ENCODE measurements around the gene GTPBP4.
"Not testable (repeated sequence)": the region's sequence is repeated elsewhere in the genome, so short reads cannot be mapped to it uniquely, and the experiment has no call there.

The GTPBP4 gene

DNA sequence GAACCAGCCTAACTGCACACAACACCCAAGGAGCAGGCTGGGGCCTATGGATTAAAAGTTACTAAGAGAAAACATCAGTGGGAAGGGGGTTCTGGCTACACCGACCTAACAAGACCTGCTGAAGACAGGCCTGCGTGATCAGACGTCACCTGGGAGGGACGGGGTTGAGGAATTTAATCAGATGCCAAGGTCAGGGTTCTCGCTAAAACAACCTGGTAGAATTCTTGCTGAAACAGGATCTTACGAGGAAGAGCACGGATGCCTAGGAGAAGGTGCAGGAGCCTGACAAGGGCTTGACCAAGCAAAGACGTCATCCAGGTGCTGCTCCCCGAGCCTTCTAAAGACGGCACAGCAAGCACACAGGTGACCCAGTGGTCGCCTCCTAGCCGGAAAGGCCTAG is 35.9 kb downstream of the GTPBP4 start:
- no peak for DNase-seq (ENCODE audit: low read depth, low spot score)

DNA sequence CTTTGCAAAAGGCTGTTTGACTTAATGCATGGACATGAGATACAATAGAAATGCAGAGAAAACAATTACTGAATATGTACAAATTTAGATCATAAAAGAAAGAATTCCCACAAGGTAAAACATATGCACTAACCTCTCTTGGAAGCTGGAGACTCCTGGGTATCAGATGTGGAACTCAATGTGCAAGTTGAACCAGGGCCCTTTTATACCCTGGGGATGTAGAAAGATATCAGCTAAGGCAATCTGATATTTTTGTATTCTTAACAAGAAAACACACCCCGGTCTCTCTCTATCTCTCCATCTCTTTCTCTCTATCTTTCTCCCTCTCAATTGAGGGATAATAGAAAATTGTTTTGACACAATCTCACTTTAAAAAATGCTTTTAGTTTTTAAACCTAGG is 37.4 kb downstream of the GTPBP4 start, which contains the start of gene IDI2:
TSS of gene IDI2 (minus strand) at position 177 of the 400 bp plus-strand sequence. CDS start 1,136 bp downstream, outside the sequence.
- no peak for DNase-seq (ENCODE audit: low read depth, low spot score)

DNA sequence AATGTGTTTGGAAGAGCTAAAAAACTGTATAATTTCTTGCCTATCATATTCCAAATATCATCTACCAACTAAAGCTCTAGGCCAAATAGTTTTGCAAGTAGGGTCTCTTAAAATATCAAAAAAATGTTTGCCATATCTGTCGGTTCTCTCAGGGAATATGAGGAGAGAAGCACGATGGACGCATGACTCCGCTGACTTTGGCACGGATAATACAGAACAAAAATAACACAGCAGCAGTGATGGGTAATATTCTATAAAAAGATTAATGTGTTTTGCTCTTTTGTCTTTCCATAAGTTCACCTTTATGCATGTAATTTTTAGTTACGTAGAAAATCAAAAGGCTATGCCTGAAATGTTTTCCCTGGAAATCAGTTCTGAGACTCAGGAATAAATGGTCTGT is 38.3 kb downstream of the GTPBP4 start:
- DNase-seq (ENCODE audit: low read depth, low spot score) = no peak

DNA sequence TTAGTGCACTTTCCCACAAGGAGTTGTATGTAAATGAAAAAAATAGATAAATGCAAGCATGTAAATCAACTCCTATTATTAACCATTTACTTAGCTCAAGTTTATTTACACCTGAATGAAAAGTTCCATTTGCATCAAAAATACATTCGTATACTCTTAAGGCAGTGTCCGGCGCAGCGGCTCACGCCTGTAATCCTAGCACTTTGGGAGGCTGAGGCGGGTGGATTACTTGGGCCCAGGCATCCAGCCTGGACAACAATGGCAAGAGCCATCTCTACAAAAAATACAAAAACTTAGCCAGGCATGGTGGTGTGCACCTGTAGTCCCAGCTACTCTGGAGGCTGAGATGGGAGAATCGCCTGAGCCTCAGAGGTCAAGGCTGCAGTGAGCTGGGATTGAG is 41.6 kb downstream of the GTPBP4 start:
- DNase-seq (ENCODE audit: low read depth, low spot score) = no peak

DNA sequence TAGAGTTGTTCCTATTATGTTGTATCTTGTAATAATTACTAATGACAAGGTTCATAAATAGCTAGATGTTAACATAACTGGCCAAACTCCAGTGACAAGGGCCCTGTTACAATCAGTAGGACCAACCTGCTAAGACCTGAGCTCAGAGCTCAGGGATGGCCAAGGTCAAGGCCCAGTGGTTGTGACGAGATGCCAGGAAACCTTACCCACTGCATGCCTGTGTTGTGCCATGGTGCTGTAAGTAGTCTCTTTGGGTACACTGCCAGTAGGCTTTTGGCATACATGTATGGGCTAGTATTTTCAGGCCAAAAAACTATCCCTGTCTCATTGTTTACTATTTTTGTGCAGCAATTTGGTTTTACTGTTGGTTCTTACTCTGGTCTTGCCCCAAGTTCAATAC is 45.4 kb downstream of the GTPBP4 start:
- no peak for DNase-seq (ENCODE audit: low read depth, low spot score)

DNA sequence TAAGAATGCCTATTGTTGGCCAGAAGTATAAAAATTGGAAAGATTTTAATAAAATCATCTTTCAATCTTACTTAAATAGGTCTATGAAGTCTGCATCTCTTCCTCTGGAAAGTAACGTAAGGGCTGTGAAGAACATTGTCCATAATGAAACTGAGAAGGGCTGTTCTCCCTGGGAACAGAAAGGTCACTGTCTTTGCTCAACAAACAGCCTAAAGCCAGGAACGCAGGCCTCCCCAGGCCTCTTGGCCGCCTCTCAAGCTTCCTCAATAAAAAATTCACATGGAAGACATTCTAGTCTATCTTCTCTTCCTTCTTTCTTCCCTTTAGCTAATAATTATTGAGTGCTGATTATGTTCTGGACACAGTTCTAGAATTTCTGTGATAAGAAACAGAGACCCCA is 46.5 kb downstream of the GTPBP4 start:
- DNase-seq (ENCODE audit: low read depth, low spot score) = no peak

DNA sequence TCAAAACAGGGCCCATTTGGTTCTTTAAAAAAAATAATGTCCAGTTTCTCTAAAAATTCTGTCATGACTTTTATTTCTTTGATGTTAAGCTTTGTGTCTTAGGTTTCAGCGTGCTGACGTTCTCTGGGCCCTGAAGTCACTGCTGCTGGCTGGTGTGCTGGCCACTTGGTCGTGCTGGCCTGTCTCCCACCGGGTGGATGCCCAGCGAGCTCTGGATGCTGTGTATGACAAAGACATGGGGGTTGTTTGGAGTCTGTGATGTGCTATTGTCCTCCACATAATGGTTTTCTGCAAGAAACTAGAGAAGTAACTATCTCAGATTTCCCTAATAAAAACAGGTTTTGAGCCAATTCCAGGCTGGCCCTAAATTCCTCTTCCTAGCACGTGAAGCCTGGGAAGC is 47.0 kb downstream of the GTPBP4 start:
- DNase-seq (ENCODE audit: low read depth, low spot score) = no peak

DNA sequence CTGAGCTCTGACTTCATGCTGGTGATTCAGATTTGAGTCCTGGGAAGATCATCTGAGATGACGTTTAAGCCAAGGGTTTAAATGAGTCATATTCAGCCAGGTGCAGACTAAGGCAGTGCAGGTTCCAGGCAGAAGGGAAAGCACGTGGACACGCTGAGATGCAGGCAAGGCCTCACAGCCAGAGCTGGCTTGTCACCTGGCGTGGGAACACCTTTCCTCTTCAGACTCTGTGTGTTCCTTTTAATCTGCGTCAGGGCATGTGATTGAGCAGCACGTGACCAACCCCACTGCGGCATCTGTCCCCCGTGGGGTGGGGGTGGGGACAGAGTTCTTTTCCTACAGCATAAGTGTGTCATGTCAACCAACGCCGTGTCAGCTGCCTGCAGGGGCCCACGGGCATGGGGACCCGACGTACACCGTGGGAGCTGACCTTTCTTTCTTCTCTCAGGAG is 48.1 kb downstream of the GTPBP4 start:
- no peak for DNase-seq (ENCODE audit: low read depth, low spot score)

DNA sequence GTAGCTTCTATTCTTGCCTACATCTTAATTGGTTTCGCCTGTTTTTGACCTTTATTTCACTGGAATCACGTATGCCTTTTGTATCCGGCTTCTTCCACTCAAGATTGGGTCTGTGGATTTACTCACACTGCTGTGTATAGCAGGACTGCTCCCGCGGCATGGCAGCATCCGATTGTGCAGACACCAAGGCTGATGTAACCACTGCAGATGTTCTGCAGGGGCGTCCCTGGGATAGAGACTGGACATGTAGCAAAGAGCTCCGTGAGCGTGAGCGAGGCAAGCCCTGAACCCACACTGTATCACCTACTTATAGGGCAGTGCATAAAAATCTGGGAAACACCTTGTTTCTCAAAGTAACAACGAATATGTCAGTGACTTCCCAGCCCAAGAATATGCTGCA is 48.9 kb downstream of the GTPBP4 start:
- no peak for DNase-seq (ENCODE audit: low read depth, low spot score)

DNA sequence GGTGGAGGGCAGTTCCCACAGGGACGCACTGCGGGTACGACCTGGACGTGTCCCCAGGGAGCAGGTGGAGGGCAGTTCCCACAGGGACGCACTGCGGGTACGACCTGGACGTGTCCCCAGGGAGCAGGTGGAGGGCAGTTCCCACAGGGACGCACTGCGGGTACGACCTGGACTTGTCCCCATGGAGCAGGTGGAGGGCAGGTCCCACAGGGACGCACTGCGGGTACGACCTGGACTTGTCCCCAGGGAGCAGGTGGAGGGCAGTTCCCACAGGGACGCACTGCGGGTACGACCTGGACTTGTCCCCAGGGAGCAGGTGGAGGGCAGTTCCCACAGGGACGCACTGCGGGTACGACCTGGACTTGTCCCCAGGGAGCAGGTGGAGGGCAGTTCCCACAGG is 50.5 kb downstream of the GTPBP4 start:
- not testable (repeated sequence) for DNase-seq (ENCODE audit: low read depth, low spot score)

DNA sequence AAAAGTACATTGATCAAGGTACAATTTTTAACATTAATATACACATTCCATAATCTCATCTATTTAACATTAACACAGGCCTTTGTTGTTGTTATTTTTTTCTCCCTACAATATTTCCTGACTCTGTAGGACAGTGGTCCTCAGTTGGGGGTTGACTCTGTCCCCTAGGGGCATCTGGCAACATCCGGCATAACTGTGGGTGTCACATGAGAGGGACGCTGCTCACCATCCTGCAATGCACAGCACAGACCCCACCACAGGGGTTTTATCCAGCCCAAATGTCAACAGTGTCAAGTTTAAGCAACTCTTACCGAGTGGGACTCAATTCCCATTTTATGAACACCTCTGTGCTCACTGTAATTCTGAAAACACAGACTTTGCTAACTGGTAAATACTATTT is 51.9 kb downstream of the GTPBP4 start:
- DNase-seq (ENCODE audit: low read depth, low spot score) = no peak

DNA sequence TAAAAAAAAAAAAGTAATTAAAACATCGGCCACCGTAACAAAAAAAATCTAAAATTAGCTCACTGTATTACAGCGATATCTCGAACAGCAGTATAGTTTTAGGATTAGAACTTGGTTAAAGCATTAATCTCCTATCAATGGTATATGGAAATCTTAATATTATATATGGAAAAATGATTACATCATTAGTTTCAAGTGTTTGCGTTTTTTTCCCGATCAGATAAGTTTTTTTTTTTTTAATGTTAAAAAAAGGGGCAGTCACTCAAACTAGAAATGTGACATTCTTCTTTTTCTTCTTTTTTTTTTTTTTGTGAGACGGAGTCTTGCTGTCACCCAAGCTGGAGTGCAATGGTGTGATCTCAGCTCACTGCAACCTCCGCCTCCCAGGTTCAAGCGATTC is 53.3 kb downstream of the GTPBP4 start:
- no peak for DNase-seq (ENCODE audit: low read depth, low spot score)

DNA sequence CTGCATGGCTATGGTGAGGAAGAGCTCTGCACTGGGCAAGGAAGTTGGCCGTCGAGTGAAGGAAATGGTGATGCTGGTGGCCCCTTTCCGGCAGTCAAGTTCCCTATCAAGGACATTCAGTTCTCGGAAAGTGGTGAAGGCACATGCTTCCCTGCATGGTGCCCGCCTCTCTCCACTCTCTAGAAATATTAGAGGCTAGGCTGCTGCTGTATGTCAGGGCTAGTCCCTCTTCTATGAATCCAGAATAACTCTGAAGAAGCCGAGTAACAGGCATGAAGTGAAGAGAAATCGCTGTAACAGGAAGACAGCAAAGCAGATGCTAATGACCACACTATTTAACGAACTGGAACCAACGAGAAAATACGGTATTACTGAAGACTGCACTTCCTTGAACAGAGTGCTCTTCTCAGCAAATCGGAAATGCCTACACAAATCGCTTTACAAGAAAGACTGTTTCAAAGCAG is 55.3 kb downstream of the GTPBP4 start:
- no peak for DNase-seq (ENCODE audit: low read depth, low spot score)

DNA sequence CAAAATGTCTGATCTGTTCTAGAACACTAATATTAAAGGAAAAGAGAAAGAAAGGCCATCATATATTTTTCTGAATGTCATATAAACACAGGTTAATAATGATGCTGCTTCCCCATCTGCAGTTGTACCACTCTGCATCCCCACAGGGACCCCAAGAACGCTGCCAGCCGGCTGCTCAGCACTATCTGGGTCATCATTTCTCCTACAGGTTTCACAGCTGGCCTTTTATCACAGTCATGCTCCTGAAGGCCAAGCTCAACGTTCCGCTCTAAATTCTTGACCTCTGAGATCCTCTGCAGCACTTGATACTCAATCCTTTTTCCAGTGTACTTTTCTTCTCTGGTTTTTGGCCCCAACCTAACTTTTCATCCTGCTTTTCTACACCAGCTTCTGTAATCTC is 55.9 kb downstream of the GTPBP4 start:
- DNase-seq (ENCODE audit: low read depth, low spot score) = no peak

DNA sequence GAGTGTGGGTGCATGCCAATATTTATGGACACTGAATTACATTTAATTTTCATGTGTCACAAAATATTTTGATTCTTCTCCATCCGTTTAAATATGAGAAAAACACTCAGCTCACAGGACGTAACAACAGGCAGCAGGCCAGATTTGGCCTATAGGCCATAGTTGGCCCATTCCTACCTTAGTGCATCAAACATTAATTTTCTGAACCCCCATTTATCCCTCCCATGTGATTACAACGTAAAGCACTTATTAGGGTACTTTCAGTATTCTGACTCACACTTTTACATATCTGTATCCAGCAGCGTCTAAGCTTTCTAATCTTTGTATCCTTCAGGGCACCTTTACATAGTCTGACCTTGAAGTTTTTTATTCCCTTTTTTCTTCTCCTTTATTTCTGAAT is 56.7 kb downstream of the GTPBP4 start:
- DNase-seq (ENCODE audit: low read depth, low spot score) = no peak

DNA sequence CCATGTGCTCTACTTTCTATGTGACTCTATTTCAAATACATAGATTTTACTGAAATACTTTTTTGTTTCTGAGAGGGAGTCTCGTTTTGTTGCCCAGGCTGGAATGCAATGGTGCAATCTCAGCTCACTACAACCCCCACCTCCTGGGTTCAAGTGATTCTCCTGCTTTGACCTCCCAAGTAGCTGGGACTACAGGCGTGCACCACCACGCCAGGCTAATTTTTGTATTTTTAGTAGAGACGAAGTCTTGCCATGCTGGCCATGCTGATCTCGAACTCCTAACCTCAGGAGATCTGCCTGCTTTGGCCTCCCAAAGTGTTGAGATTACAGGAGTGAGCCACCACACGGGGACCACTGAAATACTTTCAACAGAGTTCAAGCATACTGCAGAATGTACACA is 57.2 kb downstream of the GTPBP4 start:
- no peak for DNase-seq (ENCODE audit: low read depth, low spot score)

DNA sequence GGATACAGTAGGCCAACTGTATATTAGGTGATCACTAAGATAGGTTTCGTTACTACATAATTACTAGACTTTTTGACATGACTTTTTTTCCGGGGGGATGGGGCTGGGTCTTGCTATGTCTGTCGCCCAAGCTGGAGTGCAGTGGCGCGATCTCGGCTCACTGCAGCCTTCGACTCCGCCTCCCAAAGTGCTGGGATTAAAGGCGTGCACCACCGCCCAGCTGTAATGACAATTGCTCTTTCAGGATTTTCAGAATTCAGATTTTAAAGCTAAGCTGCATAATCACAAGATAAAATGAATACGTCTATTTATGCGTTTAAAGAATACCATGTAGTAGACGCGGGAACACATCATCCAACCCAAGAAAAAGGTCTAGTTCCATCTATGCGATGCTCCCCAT is 59.7 kb downstream of the GTPBP4 start:
- no peak for DNase-seq (ENCODE audit: low read depth, low spot score)

DNA sequence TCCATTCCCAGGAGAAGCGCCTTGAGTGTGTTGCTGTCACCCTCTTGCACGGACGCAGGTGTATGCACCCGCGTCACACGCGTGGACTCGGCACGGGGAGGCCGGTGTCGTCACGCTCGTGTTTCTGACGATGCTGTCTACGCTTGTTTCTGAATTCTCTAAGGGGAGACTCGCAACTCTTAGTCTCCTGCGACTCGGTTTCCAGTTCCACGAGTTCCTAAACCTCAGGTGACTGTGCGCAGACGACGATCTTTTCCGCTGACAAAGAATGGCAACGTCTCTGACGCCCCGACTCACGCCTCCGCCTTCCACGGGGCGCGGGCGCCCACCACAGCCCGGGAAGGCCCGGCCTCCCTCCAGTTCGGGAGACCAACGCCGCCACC is 60.1 kb downstream of the GTPBP4 start:
- no peak for DNase-seq (ENCODE audit: low read depth, low spot score)

DNA sequence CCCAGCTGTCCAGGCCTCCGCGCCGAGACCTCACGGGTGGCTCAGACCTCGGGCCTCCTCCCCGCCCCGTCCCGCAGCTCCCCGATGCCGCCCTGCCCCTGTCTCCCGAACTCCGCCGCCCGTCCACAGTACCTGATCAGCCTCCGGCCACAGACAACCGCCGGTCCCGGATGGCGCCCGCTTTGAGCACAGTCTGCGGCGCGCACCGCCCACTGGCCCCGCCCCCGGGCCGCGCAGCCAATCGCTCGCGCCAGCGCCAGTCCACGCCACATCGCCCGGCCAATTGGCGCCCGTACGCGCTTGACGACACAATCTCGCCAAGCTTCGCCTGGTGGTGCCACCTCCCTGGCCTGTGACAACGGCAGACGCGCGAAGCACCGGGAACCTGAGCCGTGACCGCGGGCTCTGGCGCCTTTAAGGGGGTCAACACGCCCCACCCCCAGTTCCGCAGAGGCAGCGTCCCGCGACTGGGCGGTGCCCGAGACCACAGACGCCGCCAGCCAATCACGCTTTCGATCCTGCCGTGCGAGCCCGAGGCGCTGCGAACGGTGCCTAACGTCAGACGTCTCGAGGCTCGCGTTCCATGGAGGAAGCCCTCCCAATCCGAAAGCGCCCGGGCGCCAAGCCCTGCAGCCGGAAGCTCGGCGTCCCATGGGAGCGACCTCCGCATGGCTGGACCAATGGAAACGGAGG is 60.6 kb downstream of the GTPBP4 start, which contains the start of gene IDI1:
TSS of gene IDI1 (minus strand) at position 388 of the 693 bp plus-strand sequence. CDS start at position 272, 116 bp downstream.
- peak; percentile 99 for DNase-seq (ENCODE audit: low read depth, low spot score)

DNA sequence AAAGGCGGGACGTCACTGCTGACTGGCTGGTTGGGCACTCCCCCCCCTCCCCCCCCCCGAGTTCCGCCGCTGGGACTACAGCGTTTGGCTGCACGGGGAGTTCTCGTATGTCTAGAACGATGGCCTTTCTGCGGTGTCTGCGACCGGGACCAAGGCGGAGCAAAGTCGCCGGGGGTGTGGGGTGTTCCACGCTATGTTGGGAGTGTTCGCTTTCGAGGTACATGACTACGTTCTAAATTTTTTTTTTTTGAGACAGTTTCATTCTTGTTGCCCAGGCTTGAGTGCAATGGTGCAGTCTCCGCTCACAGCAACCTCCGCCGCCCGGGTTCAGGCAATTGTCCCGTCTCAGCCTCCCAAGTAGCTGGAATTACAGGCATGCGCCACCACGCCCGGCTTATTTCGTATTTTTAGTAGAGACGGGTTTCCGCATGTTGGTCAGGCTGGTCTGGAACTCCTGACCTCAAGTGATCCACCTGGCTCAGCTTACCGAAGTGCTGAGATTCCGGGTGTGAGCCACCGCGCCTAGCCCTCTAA is 61.3 kb downstream of the GTPBP4 start:
- no peak for DNase-seq (ENCODE audit: low read depth, low spot score)

DNA sequence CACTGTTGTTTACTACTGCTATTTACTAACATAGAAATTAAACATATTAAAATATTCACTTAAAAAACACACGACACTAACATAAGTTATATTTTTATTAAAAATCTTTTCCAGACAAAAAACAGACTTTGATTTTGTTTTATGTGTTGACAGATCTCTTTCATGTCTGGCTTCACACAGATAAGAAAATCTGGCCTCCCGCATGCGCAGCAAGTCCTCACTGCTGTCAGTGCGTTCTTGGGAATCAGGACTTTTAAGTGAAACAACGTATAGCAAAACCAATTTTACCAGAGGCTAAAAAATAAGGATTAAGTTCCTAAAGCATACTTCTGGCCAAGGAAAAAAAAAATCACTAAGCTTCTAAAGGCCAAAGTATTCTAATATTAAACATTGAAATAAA is 61.9 kb downstream of the GTPBP4 start:
- no peak for DNase-seq (ENCODE audit: low read depth, low spot score)

DNA sequence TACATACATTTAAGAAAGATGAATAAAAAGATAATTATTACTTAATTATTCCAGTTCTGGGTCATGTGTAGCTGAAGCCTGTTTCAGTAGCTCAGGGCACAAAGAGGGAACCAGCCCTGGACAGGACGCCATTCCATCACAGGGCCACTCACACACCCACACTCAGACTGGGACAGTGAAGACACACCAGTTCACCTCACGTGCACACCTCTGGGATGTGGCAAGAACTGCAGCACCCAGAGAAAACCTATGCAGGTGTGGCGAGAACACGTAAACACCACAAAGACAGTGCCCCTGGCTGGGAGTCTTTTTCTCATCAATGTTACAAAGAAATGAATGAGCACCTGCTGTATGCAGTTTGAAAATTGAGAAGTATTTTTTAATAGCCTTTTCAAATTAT is 62.3 kb downstream of the GTPBP4 start:
- DNase-seq (ENCODE audit: low read depth, low spot score) = no peak

DNA sequence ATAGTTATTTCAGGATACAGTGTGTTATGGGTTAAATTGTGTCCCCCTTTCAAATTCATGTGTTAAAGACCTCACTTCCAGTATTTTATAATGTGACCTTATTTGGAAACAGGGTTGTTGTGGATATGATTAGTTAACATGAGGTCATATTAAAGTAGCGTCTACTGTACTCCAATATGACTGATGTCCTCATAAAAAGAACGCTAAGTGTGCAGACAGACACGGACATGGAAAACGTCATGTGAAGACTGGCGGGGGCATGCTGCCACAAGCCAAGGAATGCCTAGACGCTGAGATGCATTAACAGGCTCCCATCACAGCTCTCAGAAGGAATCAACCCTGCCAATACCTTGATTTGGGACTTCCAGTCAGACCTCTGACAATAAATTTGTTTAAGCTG is 66.5 kb downstream of the GTPBP4 start:
- no peak for DNase-seq (ENCODE audit: low read depth, low spot score)
